Osteocyte (in vitro differentiated cells): ENCODE data around the gene RHEX. TPM values are rescaled to one million over a fixed set of nuclear protein-coding genes. Genes with fewer than 3 reads are reported as not detected.
A peak's percentile ranks its signal among the peaks of the same experiment; 100 is the strongest.

Source experiments
- DNase-seq: peaks from one replicate; pipeline ENCODE4 v3.0.0; 2021; ENCODE audit warnings: mixed read lengths; ENCODE audit not compliant: unreplicated experiment; ENCODE audit errors: extremely low spot score
- H3K27ac Mint-ChIP-seq: one replicate; pipeline ENCODE4 v1.8.0; 2021; ENCODE audit warnings: mild to moderate bottlenecking, mixed read lengths; ENCODE audit not compliant: unreplicated experiment
- H3K27me3 Mint-ChIP-seq: one replicate; pipeline ENCODE4 v1.8.0; 2021; ENCODE audit warnings: mixed read lengths; ENCODE audit not compliant: unreplicated experiment
- H3K36me3 Mint-ChIP-seq: one replicate; pipeline ENCODE4 v1.8.0; 2021; ENCODE audit warnings: mixed read lengths; ENCODE audit not compliant: unreplicated experiment
- H3K4me1 Mint-ChIP-seq: one replicate; pipeline ENCODE4 v1.8.0; 2021; ENCODE audit warnings: mixed read lengths; ENCODE audit not compliant: unreplicated experiment
- H3K4me3 Mint-ChIP-seq: one replicate; pipeline ENCODE4 v1.8.0; 2021; ENCODE audit warnings: mild to moderate bottlenecking, moderate library complexity, mixed read lengths; ENCODE audit not compliant: unreplicated experiment
- H3K9me3 Mint-ChIP-seq: one replicate; pipeline ENCODE4 v1.8.0; 2021; ENCODE audit warnings: mixed read lengths; ENCODE audit not compliant: unreplicated experiment
- CTCF ChIP-seq: fragments of 200-600 bp; sonication (generic); IDR thresholded peaks from 2 replicates; pipeline ENCODE4 v1.5.0; 2021; ENCODE audit warnings: antibody characterized with exemption, mild to moderate bottlenecking, moderate library complexity
- total RNA-seq: library from RNA; stranded (reverse); gene quantifications from 2 replicates; pipeline ENCODE4 v1.2.1, GENCODE V29; 2021

Gene RHEX
- total RNA-seq, 1 donor from 2014 or later = not detected

- Mint-ChIP-seq H3K9me3 (no peaks in the 10 kb centered on the region), H3K4me1 (no peaks in the 10 kb centered on the region), H3K27ac (no peak overlapping the region), H3K27me3 (peaks cover 25% of the 10 kb centered on the region), H3K4me3 (no peak overlapping the region), H3K36me3 (no peaks in the 10 kb centered on the region)
- no peak for TF ChIP-seq CTCF
- DNase-seq = no peak
These were observed 38.4 kb upstream of the RHEX start for GRCh38 chr1:206014601-206015000.

- Mint-ChIP-seq H3K27me3 (peaks cover 25% of the 10 kb centered on the region), H3K27ac (no peak overlapping the region), H3K36me3 (no peaks in the 10 kb centered on the region), H3K9me3 (no peaks in the 10 kb centered on the region), H3K4me3 (no peak overlapping the region), H3K4me1 (no peaks in the 10 kb centered on the region)
- no peak for TF ChIP-seq CTCF
- DNase-seq = no peak
These were observed 37.9 kb upstream of the RHEX start for GRCh38 chr1:206015071-206015470.

- Mint-ChIP-seq H3K9me3 (no peaks in the 10 kb centered on the region), H3K4me1 (peaks cover 9% of the 10 kb centered on the region), H3K27me3 (peaks cover 16% of the 10 kb centered on the region), H3K36me3 (no peaks in the 10 kb centered on the region), H3K4me3 (no peak overlapping the region), H3K27ac (no peak overlapping the region)
- DNase-seq = peak; percentile 54
- TF ChIP-seq CTCF = no peak
These were observed 32.5 kb upstream of the RHEX start for GRCh38 chr1:206020393-206021007.

- H3K27ac Mint-ChIP-seq = no peak overlapping the region
These were observed 31.9 kb upstream of the RHEX start for GRCh38 chr1:206021008-206021625.

More at GRCh38 chr1:206021008-206021625, 31.9 kb upstream of the RHEX start:
- H3K4me3 Mint-ChIP-seq = no peak overlapping the region
- H3K9me3 Mint-ChIP-seq = no peaks in the 10 kb centered on the region
- peak; percentile 68 for DNase-seq
- peaks cover 16% of the 10 kb centered on the region for H3K27me3 Mint-ChIP-seq
- no peaks in the 10 kb centered on the region for H3K36me3 Mint-ChIP-seq
- TF ChIP-seq CTCF = no peak
- H3K4me1 Mint-ChIP-seq = peaks cover 9% of the 10 kb centered on the region
